GM19328 (cell line): ENCODE measurements around the gene CRTC3.
A peak's percentile ranks its signal among the peaks of the same experiment; 100 is the strongest.
"Not testable (repeated sequence)": the region's sequence is repeated elsewhere in the genome, so short reads cannot be mapped to it uniquely, and the experiment has no call there.

Experiments
- ATAC-seq: cut with Tn5 transposase; IDR thresholded peaks from one replicate; pipeline ENCODE4 v1.9.1; 2021; ENCODE audit warnings: mild to moderate bottlenecking, moderate library complexity; ENCODE audit not compliant: unreplicated experiment

CRTC3 gene

GRCh38 chr15:90646662-90647305, 117.1 kb downstream of the CRTC3 start:
- ATAC-seq, result no peak

GRCh38 chr15:90647326-90647725, 117.6 kb downstream of the CRTC3 start:
- ATAC-seq, result no peak

DNA sequence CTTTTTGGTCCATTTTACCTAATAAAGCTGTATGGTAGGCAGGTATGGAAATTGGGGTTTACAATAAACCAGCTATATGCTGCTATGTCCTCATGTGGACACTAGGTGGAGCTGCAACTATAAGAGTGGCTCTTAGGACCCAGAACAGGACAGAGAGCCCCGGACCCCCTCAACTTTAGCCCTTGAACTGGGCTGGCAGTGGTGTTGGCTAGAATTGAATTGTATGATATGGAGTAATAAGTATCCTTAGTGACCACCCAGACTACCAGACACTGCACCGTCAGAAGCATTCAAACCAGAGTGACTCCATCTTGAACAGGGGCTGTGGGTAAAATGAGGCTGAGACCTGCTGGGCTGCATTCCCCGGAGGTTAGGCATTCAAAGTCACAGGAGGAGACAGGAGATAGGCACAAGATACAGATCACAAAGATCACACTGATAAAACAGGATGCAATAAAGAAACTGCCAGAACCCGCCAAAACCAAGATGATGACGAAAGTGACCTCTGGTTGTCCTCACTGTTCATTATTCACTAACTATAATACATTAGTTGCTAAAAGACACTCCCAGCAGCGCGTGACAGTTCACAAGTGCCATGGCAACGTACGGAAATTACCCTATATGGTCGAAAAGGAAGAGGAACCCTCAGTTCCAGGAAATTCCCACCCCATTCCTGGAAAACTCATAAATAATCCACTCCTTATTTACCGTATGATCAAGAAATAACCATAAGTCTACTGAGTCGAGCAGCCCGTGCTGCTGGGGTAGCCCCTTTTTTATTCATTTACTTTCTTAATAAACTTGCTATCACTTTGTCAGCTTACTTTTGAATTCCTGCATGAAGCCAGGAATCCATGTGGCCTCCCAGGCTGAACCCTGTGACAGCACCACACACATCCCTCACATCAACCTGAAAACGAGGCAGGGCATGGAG, 118.7 kb downstream of the CRTC3 start:
- ATAC-seq, result no peak

DNA sequence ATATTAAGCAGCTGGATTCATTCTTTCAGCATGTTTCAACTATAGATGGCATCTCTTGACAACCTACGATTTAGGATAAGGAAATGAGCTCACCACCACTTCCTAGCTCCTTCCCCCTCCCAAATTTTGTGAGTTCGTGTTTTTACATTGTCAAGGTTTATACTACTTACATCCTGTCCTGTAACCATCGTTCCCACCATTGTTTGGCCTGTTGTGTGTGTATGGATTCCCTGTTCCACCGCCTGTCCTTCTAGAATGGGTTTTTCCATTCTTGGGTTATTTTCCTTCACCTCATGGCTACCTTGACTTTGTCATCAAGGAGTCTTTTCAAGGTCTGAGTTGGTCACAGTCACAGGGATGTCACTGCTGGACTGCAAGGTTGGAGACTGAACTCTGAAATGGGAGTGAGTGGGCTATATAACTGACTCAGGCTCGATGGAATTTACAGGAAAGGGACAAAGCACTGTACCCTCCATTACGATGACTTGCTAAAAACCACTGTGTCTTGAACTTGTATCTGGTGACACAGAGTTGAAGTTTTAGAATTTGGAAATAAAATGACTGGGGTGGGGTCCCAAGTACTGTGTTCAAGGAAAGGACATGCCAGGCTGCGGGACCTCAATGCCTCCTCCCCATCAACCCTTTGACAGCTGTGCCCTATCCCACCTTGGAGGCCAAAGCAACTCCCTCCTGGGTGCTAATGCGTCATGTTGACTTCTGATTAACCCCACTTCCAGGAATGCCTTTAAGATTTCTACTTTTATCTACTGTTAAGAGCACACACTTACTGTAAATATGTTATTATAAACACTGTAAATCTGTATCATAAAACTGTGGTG, 120.6 kb downstream of the CRTC3 start:
- ATAC-seq, result no peak

DNA sequence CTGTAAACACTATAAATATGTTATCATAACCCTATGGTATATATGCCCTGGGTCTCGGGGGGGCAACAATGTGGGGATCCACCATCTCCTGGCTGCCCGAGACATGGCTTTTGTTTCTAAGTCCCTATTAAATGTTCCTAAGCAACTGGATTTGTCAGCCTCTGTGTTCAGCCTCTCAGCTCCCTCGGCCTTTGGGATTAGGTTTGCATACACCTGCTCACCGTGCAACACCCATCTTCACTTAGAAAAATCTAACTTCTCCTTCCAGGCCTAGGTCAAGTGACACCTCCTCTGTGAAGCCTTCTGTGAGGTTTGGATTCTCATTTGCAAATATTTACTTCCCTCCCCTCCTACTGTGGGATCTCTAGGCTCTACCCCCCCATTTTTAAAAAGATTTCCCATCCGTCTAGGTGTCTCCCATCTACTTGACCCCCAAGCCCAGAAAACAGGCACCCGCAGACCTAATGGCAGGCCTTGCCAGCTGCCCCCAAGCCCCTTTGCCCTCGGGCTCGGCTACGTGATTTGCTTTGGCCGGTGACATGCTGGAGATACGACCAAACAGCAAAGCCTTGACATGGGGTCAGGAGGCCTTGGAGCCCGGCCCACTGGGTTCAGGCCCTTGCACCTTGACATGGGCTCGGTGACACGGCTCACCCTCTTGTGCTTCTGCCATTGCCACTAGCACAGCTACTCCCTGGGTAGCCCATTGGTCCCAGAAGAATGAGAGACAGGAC, 121.4 kb downstream of the CRTC3 start:
- no peak for ATAC-seq

DNA sequence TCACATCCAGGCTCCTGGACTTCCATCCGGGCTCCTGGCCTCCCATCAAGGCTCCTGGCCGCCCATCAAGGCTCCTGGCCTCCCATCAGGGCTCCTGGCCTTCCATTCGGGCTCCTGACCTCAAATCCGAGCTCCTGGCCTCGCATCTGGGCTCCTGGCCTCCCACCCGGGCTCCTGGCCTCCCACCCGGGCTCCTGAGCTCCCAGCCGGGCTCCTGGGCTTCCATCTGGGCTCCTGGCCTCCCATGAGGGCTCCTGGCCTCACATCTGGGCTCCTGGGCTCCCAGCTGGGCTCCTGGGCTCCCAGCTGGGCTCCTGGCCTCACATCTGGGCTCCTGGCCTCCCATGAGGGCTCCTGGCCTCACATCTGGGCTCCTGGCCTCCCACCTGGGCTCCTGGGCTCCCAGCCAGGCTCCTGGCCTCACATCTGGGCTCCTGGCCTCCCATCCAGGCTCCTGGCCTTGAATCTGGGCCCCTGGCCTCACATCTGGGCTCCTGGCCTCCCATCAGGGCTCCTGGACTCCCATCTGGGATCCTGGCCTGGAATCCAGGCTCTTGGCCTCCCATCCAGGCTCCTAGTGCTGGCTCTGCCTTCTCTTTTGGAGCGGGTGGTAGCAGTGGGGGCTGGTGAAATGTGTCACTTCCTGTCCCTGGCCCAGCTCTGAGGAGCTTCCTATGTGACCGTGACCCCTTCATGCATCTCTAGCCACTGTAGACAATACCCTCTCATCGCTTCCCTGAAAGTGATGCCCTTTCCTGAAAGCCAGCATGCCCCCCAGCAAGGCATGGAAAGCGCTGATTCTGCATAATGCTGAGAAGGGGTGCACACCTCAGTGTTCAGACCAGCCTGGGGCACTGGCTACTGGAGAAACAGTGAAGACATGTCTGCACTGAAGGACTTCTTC, 124.8 kb downstream of the CRTC3 start:
- ATAC-seq, result no peak

- ATAC-seq, result not testable (repeated sequence)
These were observed 127.9 kb downstream of the CRTC3 start for GRCh38 chr15:90657520-90658172.

DNA sequence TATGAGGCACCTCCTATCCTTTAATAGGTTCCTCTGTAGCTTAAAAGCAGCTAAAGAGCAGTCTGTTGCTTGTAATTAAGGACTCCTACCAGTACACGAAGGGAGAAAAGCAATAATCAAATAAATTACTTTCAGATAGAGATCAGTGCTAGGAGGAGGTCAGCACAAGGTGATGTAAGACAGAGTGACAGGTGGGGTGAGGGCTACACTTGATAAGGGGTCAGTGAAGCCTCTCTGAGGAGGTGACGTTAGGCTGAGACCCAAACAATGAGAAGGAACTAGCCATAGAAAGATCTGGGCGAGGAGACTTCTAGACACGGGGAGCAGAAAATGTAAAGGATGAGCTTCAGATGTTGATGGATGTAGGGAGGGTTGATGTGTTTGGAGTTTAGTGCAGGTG, 129.8 kb downstream of the CRTC3 start:
- ATAC-seq, result no peak

DNA sequence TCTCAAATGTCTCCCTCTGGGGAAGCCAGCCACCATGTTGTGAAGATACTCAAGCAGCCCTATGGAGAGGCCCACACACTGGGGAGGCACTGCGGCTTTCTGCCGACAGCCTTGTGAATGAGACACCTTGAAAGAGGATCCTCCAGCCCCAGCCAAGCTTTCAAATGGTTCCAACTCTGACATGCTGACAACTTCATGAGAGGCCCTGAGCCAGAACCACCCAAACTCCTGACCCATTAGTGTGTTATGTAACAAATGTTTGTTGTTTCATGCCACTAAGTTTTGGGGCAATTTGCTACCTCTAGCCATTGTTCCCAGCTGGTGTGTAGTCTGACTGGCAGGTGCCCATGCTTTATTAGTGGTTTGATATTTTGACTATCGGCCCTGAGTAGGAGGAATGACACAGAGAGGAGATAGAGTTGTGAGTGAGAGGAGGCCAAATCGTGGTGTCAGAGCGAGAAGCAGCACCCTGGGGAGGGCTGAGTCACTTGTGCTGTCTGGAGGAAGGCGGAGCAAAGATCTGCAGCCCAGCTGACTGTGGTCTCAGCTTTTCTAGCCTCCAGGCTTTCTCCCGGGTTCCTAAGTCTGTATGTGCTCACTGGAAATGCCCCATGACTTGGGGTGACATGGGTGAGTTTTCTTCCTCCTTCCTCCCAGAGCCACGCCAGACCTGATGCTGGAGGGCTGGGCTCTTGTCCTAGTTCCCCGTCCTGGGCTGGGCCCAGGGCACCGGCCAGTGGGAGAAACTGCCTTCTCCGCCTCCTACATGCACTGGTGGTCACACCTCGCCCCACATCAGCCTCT, 130.7 kb downstream of the CRTC3 start:
- ATAC-seq, result peak; percentile 34

DNA sequence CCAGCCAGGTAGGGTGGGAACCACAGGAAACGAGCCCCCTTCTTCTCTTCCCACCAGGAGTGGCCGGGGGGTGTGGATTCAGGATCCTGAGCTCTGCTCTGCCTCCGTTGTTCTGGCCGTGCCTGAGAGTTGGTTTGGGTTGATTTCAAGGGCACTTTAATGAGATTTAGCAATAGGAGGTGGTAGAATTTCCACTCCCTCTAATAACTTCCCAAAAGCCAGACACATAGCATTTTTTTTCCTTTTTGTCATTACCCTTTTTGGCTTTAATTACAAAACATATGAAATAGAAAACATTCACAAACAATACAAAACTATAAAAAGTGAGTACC, 131.2 kb downstream of the CRTC3 start:
- not testable (repeated sequence) for ATAC-seq

DNA sequence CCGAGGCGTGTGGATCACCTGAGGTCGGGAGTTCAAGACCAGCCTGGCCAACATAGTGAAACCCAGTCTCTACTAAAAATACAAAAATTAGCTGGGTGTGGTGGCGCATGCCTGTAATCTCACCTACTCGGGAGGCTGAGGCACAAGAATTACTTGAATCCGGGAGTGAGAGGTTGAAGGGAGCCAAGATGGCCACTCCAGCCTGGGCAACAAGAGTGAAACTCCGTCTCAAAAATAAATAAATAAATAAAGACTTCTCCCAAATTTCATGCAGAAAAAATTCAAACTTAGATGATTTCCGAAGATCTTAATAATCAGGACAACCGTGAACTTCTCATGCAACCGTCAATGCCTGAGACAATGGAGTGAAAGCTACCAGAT, 134.3 kb downstream of the CRTC3 start:
- ATAC-seq, result not testable (repeated sequence)

GRCh38 chr15:90664650-90665287, 135.0 kb downstream of the CRTC3 start:
- ATAC-seq, result no peak

- ATAC-seq, result peak; percentile 50
These were observed 135.8 kb downstream of the CRTC3 start for GRCh38 chr15:90665288-90666134.

DNA sequence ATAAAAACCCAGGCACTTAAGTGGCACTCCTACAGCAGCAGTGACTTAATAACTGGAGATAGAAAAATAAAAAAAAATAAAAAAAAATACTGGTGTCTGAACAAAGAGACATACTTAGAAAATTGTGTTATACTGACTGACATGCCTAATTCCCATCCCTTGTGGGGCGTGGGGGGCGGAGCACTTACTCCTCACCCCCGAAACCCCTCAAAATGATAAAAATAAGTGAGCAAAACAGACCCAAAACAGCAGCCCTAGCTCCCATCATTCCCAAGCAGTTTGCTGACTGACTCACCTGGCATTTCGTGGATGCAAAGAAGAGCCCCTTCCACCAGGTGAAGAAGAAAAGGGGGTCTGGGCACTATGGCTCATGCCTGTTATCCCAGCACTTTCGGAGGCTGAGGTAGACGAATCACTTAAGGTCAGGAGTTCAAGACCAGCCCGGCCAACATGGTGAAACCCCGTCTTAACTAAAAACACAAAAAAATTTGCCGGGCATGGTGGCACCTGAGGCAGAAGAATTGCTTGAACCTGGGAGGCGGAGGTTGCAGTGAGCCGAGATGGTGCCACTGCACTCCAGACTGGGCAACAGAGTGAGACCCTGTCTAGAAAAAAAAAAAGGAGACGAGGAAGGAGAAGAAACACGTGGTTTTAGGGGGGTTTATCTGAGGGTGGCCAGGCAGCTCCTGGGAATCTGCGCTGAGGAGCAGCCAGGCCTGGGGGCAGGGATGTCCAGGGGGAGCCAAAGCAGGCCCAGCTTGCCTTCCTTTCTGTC, 136.6 kb downstream of the CRTC3 start:
- no peak for ATAC-seq

- ATAC-seq, result no peak
These were observed 137.5 kb downstream of the CRTC3 start for GRCh38 chr15:90667073-90667754.
